IgD-negative memory B cell (primary cell): Measurements from ENCODE around the gene MRPL12. TPM values are rescaled to one million over a fixed set of nuclear protein-coding genes. Genes with fewer than 3 reads are reported as not detected.
A peak's percentile ranks its signal among the peaks of the same experiment; 100 is the strongest.

Experiments used
- H3K27ac Mint-ChIP-seq, 3 donors: one replicate each; pipeline ENCODE4 v1.8.0; 2020 to 2022; ENCODE audit warnings: mild to moderate bottlenecking in 3 of 3, mixed read lengths in 3 of 3, moderate library complexity in 1 of 3
- H3K27me3 Mint-ChIP-seq: one replicate; pipeline ENCODE4 v1.8.0; 2021; ENCODE audit warnings: mixed read lengths
- H3K36me3 Mint-ChIP-seq: one replicate; pipeline ENCODE4 v1.8.0; 2020; ENCODE audit warnings: mild to moderate bottlenecking, mixed read lengths
- H3K4me1 Mint-ChIP-seq, 3 donors: one replicate each; pipeline ENCODE4 v1.8.0; 2020 to 2022; ENCODE audit warnings: mixed read lengths in 3 of 3, mild to moderate bottlenecking in 1 of 3
- H3K4me3 Mint-ChIP-seq, 4 donors: one replicate each; pipeline ENCODE4 v1.8.0; 2020 to 2022; ENCODE audit warnings: mild to moderate bottlenecking in 4 of 4, mixed read lengths in 4 of 4, moderate library complexity in 3 of 4
- H3K9me3 Mint-ChIP-seq, 3 donors: one replicate each; pipeline ENCODE4 v1.8.0; 2020 to 2021; ENCODE audit warnings: mixed read lengths in 3 of 3, mild to moderate bottlenecking in 1 of 3
- polyA plus RNA-seq: library from polyadenylated mRNA; unstranded; fragments of 300-500 nt; fragmentation: Illumina TruSeq; gene quantifications from one replicate; pipeline ENCODE4 v1.2.3, GENCODE V29; 2021

MRPL12 gene
- polyA plus RNA-seq, 1 donor from 2014 or later, result 63.7 TPM

DNA sequence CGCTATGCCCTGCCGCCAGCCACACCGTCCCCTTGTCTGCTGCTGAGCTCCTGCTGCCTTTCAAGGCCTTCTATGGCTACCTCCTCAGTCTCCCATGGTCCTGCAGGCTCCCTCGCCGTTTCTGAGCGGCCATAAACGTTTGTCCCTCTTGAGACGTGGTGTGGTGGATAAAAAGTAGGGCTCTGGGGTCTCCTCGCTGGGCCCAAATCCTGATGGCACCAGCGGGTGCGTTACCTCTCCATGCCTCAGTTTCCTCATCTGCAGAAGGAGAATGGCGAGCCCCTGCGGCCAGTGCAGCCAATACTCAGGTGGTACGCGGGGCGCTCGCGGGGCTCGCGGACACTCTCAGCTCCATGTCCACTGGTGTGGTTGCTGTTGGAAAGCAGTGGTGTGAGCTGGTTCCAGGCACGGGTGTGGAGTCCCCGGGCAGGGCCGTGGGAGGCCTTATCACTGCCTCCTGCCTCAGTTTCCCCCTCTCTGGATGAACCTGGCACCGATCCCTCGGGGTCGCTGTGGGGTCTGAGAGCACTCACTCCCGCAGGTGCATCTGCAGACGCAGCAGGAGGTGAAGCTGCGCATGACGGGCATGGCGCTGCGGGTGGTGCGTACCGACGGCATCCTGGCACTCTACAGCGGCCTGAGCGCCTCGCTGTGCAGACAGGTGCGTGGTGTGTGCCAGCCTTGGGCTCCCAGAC, 11.4 kb downstream of the MRPL12 start:
- Mint-ChIP-seq H3K36me3 (no peaks in the 10 kb centered on the region), H3K4me1 (peaks cover 0 to 11% (median 8%) of the 10 kb centered on the region in 3 donors), H3K4me3 (peak overlapping the region in 1 of 4 donors; percentile 17), H3K27me3 (peaks cover 4% of the 10 kb centered on the region), H3K27ac (no peak overlapping the region), H3K9me3 (no peaks in the 10 kb centered on the region)

GRCh38 chr17:81715107-81715871, 12.1 kb downstream of the MRPL12 start:
- Mint-ChIP-seq H3K36me3 (no peaks in the 10 kb centered on the region), H3K4me1 (peaks cover 0 to 11% (median 8%) of the 10 kb centered on the region in 3 donors), H3K27me3 (peaks cover 4% of the 10 kb centered on the region), H3K9me3 (no peaks in the 10 kb centered on the region), H3K27ac (no peak overlapping the region), H3K4me3 (no peak overlapping the region)

GRCh38 chr17:81715872-81716673, 12.9 kb downstream of the MRPL12 start:
- Mint-ChIP-seq H3K4me3 (no peak overlapping the region), H3K9me3 (no peaks in the 10 kb centered on the region), H3K27ac (no peak overlapping the region), H3K36me3 (no peaks in the 10 kb centered on the region), H3K4me1 (peaks cover 0 to 5% (median 3%) of the 10 kb centered on the region in 3 donors), H3K27me3 (no peaks in the 10 kb centered on the region)

- no peaks in the 10 kb centered on the region for H3K36me3 Mint-ChIP-seq
- peaks cover 0 to 5% (median 3%) of the 10 kb centered on the region in 3 donors for H3K4me1 Mint-ChIP-seq
- no peak overlapping the region for H3K4me3 Mint-ChIP-seq
- H3K27me3 Mint-ChIP-seq, result no peaks in the 10 kb centered on the region
- no peaks in the 10 kb centered on the region for H3K9me3 Mint-ChIP-seq
- no peak overlapping the region for H3K27ac Mint-ChIP-seq
Measured at GRCh38 chr17:81716674-81716996, 13.5 kb downstream of the MRPL12 start.

DNA sequence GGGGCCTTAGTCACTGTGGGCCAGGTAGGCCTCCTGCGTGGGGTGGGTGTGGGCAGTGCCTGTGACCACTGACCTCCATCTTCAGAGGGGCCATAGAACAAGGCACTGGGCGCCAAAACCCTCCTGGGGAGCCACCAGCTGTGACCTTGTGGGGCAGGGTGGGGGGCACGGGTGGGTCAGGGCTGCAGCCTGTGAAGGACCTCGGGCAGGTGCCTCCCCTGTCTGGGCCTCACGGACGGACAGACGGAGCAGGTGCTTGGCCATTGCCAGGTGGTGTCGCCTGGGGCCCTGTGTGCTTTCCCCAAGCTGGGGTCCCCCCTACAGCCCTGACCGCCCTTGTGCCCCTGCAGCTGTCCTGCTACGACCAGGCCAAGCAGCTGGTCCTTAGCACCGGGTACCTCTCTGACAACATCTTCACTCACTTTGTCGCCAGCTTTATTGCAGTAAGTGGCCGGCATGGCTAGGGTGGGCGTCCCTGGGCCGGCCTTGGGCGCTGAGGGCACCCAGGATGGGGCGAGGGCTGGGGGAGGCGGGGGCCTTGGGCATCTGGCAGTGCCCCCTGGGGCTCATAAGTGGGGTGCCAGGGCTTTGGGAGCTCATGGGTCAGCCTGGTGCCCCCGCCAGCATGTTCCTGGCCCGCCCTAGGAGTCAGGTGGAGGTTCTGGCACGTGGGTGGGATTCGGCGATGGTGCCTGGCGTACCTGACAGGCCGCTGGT, 14.0 kb downstream of the MRPL12 start:
- no peak overlapping the region for H3K4me3 Mint-ChIP-seq
- H3K27me3 Mint-ChIP-seq, result peaks cover 2% of the 10 kb centered on the region
- H3K9me3 Mint-ChIP-seq, result no peaks in the 10 kb centered on the region
- H3K27ac Mint-ChIP-seq, result no peak overlapping the region
- no peaks in the 10 kb centered on the region for H3K36me3 Mint-ChIP-seq
- H3K4me1 Mint-ChIP-seq, result peaks cover 0 to 5% (median 3%) of the 10 kb centered on the region in 3 donors

DNA sequence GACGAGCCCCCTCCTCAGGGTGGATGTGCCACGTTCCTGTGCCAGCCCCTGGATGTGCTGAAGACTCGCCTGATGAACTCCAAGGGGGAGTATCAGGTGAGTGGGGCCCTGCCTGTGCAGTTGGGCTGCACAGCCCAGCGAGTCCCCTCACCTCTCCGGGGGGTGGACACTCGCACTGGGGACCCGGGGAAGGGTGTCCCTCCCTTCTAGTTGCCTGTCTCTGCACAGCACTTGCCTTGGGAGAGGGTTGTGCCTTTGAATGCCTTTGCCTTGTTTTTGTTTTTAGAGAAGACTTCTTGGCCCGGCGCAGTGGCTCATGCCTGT, 14.6 kb downstream of the MRPL12 start:
- Mint-ChIP-seq H3K36me3 (no peaks in the 10 kb centered on the region), H3K4me3 (no peak overlapping the region), H3K27me3 (peaks cover 2% of the 10 kb centered on the region), H3K27ac (no peak overlapping the region), H3K9me3 (no peaks in the 10 kb centered on the region), H3K4me1 (peaks cover 0 to 4% (median 2%) of the 10 kb centered on the region in 3 donors)

DNA sequence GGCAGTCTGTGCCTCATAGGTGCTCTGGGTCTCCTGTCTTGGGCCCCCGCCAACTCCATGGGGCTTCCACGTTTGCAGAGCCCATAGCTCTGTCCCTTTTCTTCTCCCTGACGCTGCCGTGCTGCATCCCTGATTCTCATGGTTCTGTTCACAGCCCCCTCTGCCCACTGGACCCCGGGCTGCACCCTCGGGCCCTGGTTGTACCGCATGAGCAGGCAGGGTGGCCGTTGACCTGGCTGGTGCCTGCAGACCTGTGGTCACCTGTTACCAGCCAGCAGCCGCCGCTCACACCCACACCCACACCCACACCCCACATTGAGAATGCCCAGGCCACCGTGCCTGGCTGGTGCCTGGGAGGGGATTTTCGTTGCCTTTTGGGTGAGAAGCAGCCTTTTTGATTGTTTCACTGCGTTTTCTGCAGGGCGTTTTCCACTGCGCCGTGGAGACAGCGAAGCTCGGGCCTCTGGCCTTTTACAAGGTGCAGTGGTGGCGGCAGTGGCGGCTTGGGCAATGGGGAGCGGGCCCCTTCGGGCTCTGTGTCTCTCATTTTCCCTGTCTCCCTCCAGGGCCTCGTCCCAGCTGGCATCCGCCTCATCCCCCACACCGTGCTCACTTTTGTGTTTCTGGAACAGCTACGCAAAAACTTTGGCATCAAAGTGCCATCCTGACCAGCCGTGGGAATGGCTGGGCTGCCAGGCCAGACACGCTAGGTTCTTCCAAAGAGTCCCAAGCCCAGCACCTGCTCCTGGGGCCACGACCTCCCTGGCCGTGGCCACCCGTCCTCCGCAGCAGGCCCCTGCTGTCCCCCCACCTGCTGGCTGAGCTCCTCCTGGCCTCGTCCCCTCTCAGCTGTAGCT, 16.5 kb downstream of the MRPL12 start:
- H3K4me3 Mint-ChIP-seq, result no peak overlapping the region
- H3K9me3 Mint-ChIP-seq, result no peaks in the 10 kb centered on the region
- H3K36me3 Mint-ChIP-seq, result no peaks in the 10 kb centered on the region
- H3K27me3 Mint-ChIP-seq, result peaks cover 2% of the 10 kb centered on the region
- peak overlapping the region in 1 of 3 donors; percentile 68 for H3K27ac Mint-ChIP-seq
- H3K4me1 Mint-ChIP-seq, result no peaks in the 10 kb centered on the region

DNA sequence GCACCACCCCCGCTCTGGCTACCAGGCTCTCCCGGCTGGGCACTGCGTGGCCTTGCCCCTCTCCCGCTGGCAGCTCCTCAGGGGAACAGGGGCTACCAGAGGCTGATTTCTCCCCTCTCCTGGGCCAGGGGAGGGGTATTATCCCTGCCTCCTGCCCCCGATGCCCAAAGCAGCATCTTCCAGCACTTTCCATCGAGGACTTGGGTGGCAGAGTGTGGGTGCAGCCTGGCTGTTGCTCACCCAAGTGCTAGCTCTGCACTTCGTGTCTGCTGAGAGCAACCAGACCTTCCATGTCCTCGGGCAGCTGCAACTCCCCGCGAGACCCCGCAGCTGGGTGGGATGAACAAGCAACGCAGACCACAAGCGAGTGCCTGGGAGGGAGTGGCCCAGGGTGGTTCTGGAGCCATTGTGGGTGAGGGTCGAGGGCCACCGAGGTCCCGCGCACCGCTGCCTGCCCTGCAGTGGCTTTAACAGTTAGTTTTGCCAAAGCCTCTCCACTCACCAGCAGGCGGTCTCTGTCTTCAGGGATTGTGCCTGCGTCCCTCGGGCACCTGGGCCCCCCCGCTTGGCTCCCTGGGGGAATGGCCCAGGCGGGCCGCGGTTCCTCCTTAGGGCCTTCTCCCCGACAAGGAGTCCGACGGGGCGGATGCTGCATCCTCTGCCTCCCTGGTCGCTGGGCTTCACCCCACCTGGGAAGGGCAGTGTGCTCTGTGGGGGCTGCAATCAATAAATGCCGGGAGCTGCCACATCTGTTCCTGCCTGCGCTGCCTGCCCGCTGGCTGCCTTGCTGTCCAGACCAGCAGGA, 17.3 kb downstream of the MRPL12 start:
- H3K27me3 Mint-ChIP-seq, result peaks cover 2% of the 10 kb centered on the region
- H3K36me3 Mint-ChIP-seq, result no peaks in the 10 kb centered on the region
- H3K27ac Mint-ChIP-seq, result no peak overlapping the region
- H3K9me3 Mint-ChIP-seq, result no peaks in the 10 kb centered on the region
- no peaks in the 10 kb centered on the region for H3K4me1 Mint-ChIP-seq
- no peak overlapping the region for H3K4me3 Mint-ChIP-seq

- H3K36me3 Mint-ChIP-seq, result no peaks in the 10 kb centered on the region
Measured at GRCh38 chr17:81722184-81723120, 19.3 kb downstream of the MRPL12 start.

GRCh38 chr17:81723651-81724209, 20.6 kb downstream of the MRPL12 start:
- H3K4me1 Mint-ChIP-seq, result peaks cover 0 to 2% (median 0%) of the 10 kb centered on the region in 3 donors
- H3K4me3 Mint-ChIP-seq, result no peak overlapping the region
- H3K9me3 Mint-ChIP-seq, result no peaks in the 10 kb centered on the region
- H3K27me3 Mint-ChIP-seq, result peaks cover 7% of the 10 kb centered on the region
- H3K27ac Mint-ChIP-seq, result peak overlapping the region in 1 of 3 donors; percentile 31
- H3K36me3 Mint-ChIP-seq, result no peaks in the 10 kb centered on the region

More at GRCh38 chr17:81722184-81723120, 19.3 kb downstream of the MRPL12 start:
- no peaks in the 10 kb centered on the region for H3K9me3 Mint-ChIP-seq
- no peak overlapping the region for H3K4me3 Mint-ChIP-seq
- H3K4me1 Mint-ChIP-seq, result peaks cover 0 to 2% (median 0%) of the 10 kb centered on the region in 3 donors
- H3K27ac Mint-ChIP-seq, result no peak overlapping the region
- peaks cover 7% of the 10 kb centered on the region for H3K27me3 Mint-ChIP-seq

DNA sequence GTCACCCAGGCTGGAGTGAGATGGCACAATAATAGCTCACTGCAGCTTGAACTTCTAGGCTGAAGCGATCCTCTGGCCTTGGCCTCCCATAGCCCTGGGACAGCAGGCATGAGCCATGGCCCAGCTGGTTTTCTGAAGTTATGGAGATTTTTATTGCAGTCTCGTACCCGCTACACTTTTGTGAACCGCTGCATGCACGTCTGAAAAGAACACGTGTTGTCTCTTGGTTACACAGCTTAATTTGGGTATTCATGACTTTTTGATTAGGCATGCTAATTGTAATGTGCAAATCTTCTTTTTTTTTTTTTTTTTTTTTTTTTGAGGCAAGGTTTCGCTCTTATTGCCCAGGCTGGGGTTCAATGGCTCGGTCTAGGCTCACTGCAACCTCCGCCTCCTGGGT, 22.3 kb downstream of the MRPL12 start:
- H3K4me3 Mint-ChIP-seq, result no peak overlapping the region
- no peak overlapping the region for H3K27ac Mint-ChIP-seq
- H3K27me3 Mint-ChIP-seq, result peaks cover 7% of the 10 kb centered on the region
- H3K36me3 Mint-ChIP-seq, result no peaks in the 10 kb centered on the region
- H3K4me1 Mint-ChIP-seq, result peaks cover 0 to 2% (median 0%) of the 10 kb centered on the region in 3 donors
- H3K9me3 Mint-ChIP-seq, result no peaks in the 10 kb centered on the region

- H3K9me3 Mint-ChIP-seq, result no peaks in the 10 kb centered on the region
- H3K27ac Mint-ChIP-seq, result no peak overlapping the region
- H3K4me1 Mint-ChIP-seq, result peaks cover 0 to 2% (median 0%) of the 10 kb centered on the region in 3 donors
- peaks cover 7% of the 10 kb centered on the region for H3K27me3 Mint-ChIP-seq
- H3K4me3 Mint-ChIP-seq, result no peak overlapping the region
- no peaks in the 10 kb centered on the region for H3K36me3 Mint-ChIP-seq
Measured at GRCh38 chr17:81726004-81726403, 22.8 kb downstream of the MRPL12 start.
